Mononuclear cell (primary cell): ENCODE results near the gene PIP5K1A. TPM values are rescaled to one million over a fixed set of nuclear protein-coding genes. Genes with fewer than 3 reads are reported as not detected.

Experiments
- H3K27me3 ChIP-seq: 2 replicates; pipeline ENCODE4 v1.6.0; 2011; ENCODE audit warnings: low read length, control low read depth; ENCODE audit not compliant: insufficient read depth
- H3K4me1 ChIP-seq: 2 replicates; pipeline ENCODE4 v1.5.1; 2011; ENCODE audit warnings: mild to moderate bottlenecking, low read length, control low read depth; ENCODE audit not compliant: insufficient read depth
- H3K4me3 ChIP-seq: 2 replicates; pipeline ENCODE4 v1.5.1; 2011; ENCODE audit warnings: mild to moderate bottlenecking, low read length, moderate library complexity
- H3K9me3 ChIP-seq: 2 replicates; pipeline ENCODE4 v1.5.1; 2011; ENCODE audit warnings: low read depth, mild to moderate bottlenecking, control low read depth, low read length
- total RNA-seq: library from RNA; depleted of rRNA; stranded (reverse); fragments of >200 nt; gene quantifications from one replicate; pipeline ENCODE4 v1.2.3, GENCODE V29; 2012

The PIP5K1A gene, protein sequence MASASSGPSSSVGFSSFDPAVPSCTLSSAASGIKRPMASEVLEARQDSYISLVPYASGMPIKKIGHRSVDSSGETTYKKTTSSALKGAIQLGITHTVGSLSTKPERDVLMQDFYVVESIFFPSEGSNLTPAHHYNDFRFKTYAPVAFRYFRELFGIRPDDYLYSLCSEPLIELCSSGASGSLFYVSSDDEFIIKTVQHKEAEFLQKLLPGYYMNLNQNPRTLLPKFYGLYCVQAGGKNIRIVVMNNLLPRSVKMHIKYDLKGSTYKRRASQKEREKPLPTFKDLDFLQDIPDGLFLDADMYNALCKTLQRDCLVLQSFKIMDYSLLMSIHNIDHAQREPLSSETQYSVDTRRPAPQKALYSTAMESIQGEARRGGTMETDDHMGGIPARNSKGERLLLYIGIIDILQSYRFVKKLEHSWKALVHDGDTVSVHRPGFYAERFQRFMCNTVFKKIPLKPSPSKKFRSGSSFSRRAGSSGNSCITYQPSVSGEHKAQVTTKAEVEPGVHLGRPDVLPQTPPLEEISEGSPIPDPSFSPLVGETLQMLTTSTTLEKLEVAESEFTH
- total RNA-seq: 46.7 TPM

DNA sequence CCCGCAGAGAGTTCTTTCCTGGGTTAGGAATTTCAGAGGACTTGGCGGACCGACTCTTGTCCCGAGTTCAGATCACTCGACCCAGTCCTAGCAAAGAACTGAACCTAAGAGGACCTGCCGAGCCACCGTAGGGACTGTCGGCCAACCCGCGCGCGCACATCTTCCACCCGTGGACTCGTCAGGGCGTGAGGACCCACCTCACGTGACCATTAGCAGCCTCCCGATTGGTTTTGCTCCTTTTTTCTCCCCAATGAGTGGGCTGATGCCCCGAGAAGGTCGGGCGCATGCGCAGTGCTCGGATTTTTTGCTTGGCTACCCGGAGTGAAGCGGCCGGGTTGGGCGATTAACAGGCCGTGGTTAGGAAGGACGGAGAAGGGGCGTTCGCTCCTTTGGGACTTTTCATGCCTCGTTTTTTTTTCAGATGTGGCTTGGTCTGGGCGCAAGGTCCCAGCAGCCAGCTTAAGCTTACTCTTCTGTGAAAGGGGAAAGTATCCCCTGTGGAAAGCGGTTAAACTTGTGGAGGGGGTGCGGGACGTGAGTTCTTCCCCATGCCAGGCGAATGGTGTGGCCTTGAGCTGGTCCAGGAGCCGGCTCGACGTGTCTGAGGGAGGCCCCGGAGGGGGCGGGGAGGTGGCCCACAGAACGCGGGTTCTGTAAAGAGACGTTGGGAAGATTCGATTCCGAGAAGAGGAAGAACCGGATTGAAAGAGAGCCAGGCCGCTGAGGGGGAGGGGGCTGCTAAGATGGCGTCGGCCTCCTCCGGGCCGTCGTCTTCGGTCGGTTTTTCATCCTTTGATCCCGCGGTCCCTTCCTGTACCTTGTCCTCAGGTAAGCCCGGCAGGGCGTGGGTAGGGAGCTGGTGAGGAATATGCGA lies at the start of gene PIP5K1A:
Gene PIP5K1A, plus strand, starts transcription at position 299 of the 874 bp plus-strand sequence. Its CDS starts 445 bp downstream, at position 744.
- no peaks in the 10 kb centered on the region for H3K27me3 ChIP-seq
- H3K9me3 ChIP-seq: no peaks in the 10 kb centered on the region
- H3K4me1 ChIP-seq: peaks cover 33% of the 10 kb centered on the region
- peak within 1 kb of the TSS; percentile 80 for H3K4me3 ChIP-seq

DNA sequence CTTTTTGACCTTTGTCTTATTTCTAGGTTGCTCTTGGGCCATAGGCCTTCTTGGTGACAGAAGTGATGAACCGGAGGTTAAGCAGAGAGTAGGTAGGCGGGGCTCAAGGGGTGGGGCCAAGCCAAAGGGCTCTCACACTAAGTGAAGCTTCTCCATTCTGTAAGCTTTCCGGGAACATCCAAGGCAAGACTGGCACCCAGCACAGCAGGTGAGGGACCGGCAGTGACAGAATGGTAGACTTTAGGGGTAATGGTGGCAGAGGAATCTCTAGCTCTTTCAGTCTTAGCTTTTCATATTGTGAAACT lies 41.9 kb upstream of the PIP5K1A start, which contains the start of gene TNFAIP8L2:
Gene TNFAIP8L2, plus strand, starts transcription at position 135 of the 305 bp plus-strand sequence. CDS start 2,049 bp downstream, outside the sequence.
- no peaks in the 10 kb centered on the region for H3K9me3 ChIP-seq
- peaks cover 49% of the 10 kb centered on the region for H3K4me1 ChIP-seq
- no peaks in the 10 kb centered on the region for H3K27me3 ChIP-seq
- H3K4me3 ChIP-seq: peak within 1 kb of the TSS; percentile 81

DNA sequence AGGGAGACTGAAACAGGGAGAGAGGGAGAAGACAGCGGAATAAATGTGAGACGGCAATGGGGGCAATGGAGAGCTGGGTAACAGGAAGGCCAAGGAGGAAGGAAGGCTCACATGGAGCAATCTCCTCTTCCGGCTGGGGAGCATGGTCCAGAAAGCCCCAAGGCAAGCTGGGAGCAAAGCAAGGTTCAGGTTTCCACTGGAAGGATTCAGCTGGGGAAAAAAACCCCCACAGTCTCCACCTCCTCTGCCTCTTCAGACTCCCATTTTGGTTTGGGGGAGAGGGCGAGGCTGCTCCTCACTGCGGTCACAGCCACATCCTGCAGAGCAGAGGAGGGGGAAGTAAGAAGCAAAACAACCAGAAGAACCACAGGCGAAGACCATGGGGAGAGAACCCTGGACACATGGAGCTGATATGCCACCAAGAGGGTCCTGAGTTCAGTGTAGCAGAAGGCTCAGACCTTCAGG lies 41.3 kb upstream of the PIP5K1A start:
- peaks cover 53% of the 10 kb centered on the region for H3K4me1 ChIP-seq
- peak overlapping the region; percentile 81 for H3K4me3 ChIP-seq

DNA sequence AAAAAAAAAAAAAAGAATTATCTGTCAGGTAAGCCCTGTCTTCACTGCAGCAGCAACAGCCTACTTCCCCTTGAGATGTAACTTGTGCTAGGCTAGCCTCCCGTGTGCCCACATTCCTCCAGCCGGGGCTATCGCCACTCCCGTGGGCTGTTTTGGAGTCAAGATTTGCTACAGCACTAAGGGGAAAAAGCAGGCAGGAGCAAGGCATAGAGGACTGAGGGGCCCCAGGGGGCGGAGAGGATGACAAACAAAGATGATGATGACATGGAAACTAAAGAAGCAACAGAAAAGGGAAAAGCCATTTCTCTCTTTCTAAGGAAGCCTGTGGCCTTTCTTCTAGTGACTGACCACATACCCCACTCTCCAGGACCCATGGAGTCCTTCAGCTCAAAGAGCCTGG lies 40.0 kb upstream of the PIP5K1A start:
- no peaks in the 10 kb centered on the region for H3K27me3 ChIP-seq
- H3K9me3 ChIP-seq: no peaks in the 10 kb centered on the region
- peak overlapping the region; percentile 81 for H3K4me3 ChIP-seq
- H3K4me1 ChIP-seq: peaks cover 53% of the 10 kb centered on the region

More for the DNA sequence above, 41.3 kb upstream of the PIP5K1A start:
- no peaks in the 10 kb centered on the region for H3K27me3 ChIP-seq
- H3K9me3 ChIP-seq: no peaks in the 10 kb centered on the region

DNA sequence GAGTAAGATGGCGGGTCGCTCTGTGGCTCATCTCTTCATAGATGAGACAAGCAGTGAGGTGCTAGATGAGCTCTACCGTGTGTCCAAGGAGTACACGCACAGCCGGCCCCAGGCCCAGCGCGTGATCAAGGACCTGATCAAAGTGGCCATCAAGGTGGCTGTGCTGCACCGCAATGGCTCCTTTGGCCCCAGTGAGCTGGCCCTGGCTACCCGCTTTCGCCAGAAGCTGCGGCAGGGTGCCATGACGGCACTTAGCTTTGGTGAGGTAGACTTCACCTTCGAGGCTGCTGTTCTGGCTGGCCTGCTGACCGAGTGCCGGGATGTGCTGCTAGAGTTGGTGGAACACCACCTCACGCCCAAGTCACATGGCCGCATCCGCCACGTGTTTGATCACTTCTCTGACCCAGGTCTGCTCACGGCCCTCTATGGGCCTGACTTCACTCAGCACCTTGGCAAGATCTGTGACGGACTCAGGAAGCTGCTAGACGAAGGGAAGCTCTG lies 39.6 kb upstream of the PIP5K1A start:
- Histone ChIP-seq H3K4me1 (peaks cover 53% of the 10 kb centered on the region), H3K9me3 (no peaks in the 10 kb centered on the region), H3K4me3 (peak overlapping the region; percentile 81), H3K27me3 (no peaks in the 10 kb centered on the region)

DNA sequence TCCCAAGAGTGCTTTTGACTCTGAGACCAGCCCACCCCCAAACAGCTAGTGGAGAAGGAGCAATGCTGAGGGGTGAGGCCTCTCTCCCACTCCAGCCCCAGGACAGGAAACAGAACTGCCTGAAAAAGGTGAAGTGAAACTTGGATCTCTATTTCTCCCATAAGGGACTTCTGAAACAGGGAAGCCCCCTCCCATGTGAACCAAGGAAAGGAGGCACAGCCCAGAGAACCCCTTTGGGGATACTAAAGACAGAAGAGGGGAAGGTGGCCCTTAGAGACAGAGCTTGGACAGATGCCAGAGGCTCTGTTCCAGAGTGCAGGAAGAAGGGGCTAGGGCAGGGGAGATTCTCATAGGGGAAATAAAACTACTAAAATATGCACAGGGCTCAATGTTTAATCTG lies 39.0 kb upstream of the PIP5K1A start:
- no peaks in the 10 kb centered on the region for H3K27me3 ChIP-seq
- H3K4me1 ChIP-seq: peaks cover 54% of the 10 kb centered on the region
- H3K9me3 ChIP-seq: no peaks in the 10 kb centered on the region
- H3K4me3 ChIP-seq: no peak overlapping the region

DNA sequence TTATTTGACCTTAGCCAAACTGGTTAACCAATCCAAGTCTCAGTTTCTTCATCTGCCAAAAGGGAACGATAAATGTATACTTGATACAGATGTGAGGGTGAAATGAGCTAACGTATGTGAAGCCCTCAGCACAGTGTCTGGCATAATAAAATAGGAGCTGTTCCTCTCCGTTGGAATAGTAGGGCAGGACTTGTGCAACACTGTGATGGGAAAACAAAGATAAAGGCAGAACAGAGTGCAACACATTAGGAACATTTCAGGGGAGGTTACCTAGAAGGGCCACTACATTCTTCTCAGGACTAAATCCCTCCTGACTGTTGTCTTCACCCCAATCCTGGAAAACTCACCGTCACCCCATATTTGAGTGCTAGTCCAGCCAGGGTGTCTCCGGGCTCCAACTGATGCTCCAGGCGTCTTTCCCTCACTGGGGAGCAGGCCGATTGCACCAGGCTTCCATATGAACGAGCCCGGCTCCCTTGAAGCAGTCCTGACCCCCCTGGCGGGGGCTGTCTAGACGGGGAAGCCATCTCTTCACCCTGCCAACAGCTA lies 33.5 kb upstream of the PIP5K1A start:
- H3K4me3 ChIP-seq: no peak overlapping the region
- no peaks in the 10 kb centered on the region for H3K27me3 ChIP-seq
- no peaks in the 10 kb centered on the region for H3K9me3 ChIP-seq
- H3K4me1 ChIP-seq: peaks cover 43% of the 10 kb centered on the region

DNA sequence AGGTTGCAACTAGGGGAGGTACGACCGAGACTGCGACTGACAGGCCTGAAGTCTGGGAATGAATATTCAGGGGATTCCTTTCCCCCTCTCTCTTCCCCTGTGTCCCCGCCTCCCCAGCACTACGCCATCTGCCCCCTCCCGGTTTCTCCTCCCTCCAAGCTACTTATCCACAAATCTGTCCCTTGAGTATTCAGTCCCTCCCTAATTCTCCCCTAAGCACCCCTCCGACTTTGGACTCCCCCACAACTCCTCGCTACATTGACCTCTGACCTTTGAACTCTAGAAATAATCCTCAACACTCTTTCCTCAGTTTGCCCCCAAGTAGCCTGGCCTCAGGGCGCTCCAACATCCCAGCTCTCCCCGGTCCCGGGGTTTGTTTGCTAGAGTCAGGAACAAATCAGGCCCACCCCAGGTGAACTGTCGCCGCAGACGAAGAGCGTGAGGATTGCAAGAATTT lies 33.0 kb upstream of the PIP5K1A start:
- Histone ChIP-seq H3K27me3 (no peaks in the 10 kb centered on the region), H3K4me1 (peaks cover 38% of the 10 kb centered on the region), H3K9me3 (no peaks in the 10 kb centered on the region), H3K4me3 (peak overlapping the region; percentile 21)

DNA sequence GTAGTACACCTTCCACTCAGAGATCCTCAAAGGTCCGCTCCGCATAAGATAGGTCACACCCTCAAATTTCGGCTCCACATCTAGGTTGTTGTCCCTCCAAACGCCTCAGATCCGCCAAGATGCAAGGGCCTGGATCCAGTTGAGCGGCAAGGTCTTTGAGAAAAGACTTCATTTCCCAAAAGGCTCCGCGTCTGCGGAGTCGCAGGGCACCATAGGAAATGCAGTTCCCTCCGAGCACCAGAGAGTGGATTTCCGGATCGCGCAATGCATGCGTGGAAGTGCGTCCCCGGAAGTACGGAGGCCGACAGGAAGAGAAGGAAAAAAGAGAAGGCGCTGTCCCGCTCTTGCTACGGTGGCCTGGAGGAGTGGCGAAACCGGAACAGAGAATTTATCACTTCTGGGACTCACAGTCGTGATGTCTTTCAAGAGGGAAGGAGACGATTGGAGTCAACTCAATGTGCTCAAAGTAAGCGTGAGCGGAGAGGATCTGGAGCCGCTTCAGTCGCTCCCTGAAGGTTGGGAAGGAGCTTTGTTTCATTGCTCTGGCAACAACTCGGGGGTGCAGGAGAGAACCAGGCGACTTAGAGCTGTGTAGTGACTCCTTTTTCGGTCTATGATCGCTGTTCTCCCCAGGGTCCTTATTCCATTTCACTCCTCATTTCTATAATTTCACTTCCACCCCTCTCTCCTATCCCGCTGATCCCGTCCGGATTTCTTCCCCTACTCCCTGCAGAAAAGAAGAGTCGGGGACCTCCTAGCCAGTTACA lies 32.4 kb upstream of the PIP5K1A start, which contains the start of the genes LYSMD1 and SCNM1:
Gene LYSMD1, minus strand, starts transcription at position 165 of the 767 bp plus-strand sequence. CDS start 644 bp downstream, outside the sequence.
Gene SCNM1, plus strand, starts transcription at position 407 of the 767 bp plus-strand sequence. Its CDS starts 9 bp downstream, at position 416.
- H3K4me3 ChIP-seq: peak within 1 kb of the TSS; percentile 74
- peaks cover 32% of the 10 kb centered on the region for H3K4me1 ChIP-seq
- H3K27me3 ChIP-seq: no peaks in the 10 kb centered on the region
- H3K9me3 ChIP-seq: no peaks in the 10 kb centered on the region

DNA sequence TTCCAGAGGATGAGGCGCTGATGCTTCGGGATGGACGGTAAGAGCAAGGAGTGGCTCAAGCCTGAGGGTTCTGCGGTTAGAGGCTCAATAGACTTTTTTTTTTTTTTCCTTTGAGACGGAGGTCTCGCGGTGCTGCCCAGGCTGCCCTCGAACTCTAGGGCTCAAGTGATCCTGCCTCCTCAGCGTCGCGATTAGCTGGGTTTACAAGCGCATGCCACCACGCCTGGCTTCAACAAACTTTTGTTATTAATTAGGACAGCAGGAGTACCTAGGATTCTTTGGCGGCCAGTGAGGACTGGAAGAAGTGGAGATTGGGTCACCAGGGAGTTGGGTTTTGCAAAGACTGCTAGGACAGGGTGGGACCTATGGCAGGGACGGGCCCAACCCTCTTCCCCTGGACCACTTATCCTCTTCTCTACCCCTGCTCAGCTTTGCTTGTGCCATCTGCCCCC lies 31.8 kb upstream of the PIP5K1A start:
- Histone ChIP-seq H3K4me3 (peak overlapping the region; percentile 74), H3K27me3 (no peaks in the 10 kb centered on the region), H3K9me3 (no peaks in the 10 kb centered on the region), H3K4me1 (peaks cover 28% of the 10 kb centered on the region)

DNA sequence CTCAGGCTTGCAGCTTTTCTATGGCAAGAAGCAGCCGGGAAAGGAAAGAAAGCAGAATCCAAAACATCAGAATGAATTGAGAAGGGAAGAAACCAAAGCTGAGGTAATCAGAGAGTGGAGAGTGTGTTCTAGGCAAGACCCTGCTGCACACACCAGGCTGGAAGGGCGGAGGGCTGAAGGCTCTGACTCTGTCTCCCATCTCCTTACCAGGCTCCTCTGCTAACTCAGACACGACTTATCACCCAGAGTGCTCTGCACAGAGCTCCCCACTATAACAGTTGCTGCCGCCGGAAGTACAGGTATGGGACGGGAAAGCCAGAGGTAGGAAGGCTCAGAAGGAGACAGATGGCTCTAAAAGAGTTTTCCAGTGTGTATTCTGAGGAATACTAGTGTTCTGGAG lies 31.2 kb upstream of the PIP5K1A start:
- Histone ChIP-seq H3K4me3 (no peak overlapping the region), H3K4me1 (peaks cover 25% of the 10 kb centered on the region), H3K9me3 (no peaks in the 10 kb centered on the region), H3K27me3 (no peaks in the 10 kb centered on the region)

DNA sequence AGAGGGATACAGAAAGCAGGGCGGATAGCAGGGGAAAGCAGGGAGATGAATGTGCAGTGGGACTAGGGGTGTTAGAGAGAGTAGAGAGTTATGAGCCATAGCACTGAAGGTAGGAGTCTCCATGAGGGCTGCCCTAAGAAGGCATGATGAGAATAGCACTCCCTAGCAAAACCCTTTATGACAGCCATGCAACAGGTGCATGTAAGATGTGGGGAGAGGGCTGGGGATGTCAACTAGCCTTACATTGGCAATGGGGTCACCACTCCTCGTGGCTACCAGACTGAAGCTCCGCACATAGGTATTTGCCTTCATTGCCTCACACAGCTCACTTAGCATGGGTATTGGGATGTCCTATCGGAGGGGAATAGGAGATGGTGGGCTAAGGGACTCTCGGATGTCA lies 27.2 kb upstream of the PIP5K1A start:
- H3K27me3 ChIP-seq: no peaks in the 10 kb centered on the region
- H3K4me1 ChIP-seq: peaks cover 11% of the 10 kb centered on the region
- H3K4me3 ChIP-seq: no peak overlapping the region
- no peaks in the 10 kb centered on the region for H3K9me3 ChIP-seq

DNA sequence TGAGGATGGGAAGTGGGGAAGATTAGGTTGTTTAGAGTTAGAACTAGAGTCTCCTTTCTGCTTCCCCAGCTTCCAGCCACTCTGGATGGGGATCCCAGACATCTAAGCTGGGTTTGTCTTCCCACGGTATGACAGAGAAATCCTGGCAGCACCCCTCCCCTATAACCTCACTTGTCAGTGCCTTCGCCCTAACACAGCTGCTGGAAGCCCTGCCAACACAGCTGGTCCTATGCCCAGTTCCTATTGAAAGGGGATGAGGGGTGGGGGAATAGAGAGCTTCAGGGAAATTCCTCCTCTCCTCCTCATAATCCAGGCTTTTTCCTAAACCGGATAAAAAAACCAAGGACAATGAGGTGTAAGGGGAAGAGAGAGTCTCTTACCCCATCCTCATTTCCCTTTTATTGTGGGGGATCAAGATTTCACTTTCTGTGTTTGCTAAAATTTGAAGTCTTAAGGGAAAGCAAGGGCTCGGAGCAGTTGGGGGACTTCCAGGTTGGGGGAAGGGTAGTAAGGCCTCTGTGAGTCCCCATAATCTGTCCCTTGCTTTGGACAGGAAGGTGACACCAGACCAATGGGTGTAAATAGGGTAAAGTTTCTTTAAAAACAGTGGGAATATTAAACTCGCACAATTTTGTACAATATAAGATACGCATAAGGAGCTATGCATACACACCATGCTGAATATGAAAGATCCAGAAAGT lies 23.2 kb upstream of the PIP5K1A start:
- no peaks in the 10 kb centered on the region for H3K27me3 ChIP-seq
- no peak overlapping the region for H3K4me3 ChIP-seq
- no peaks in the 10 kb centered on the region for H3K9me3 ChIP-seq
- H3K4me1 ChIP-seq: no peaks in the 10 kb centered on the region
